Stimulated activated CD8-positive, alpha-beta memory T cell treated with anti-CD3 and anti-CD28 coated beads, Interleukin-15, amount 100 ng/mL, for 1 hour (primary cell): ENCODE data around the gene PSAP.
A peak's percentile ranks its signal among the peaks of the same experiment; 100 is the strongest.
"Not testable (repeated sequence)": the region's sequence is repeated elsewhere in the genome, so short reads cannot be mapped to it uniquely, and the experiment has no call there.

Experiments
- DNase-seq: peaks from one replicate; pipeline ENCODE4 v3.0.0-alpha.2; 2020; ENCODE audit warnings: low read depth

The PSAP gene

GRCh38 chr10:71850743-71851464 lies at the start of gene PSAP:
Gene PSAP (minus strand): TSS chr10:71851251. CDS start chr10:71851221, 30 bp downstream.
- DNase-seq, result peak; percentile 97

- no peak for DNase-seq
Measured at GRCh38 chr10:71900441-71901180, 49.6 kb upstream of the PSAP start.

GRCh38 chr10:71899665-71900412 lies 48.8 kb upstream of the PSAP start:
- DNase-seq, result no peak

- not testable (repeated sequence) for DNase-seq
Measured at GRCh38 chr10:71898346-71898745, 47.3 kb upstream of the PSAP start.

- DNase-seq, result no peak
Measured at GRCh38 chr10:71893920-71894319, 42.9 kb upstream of the PSAP start.

- DNase-seq, result no peak
Measured at GRCh38 chr10:71893258-71893815, 42.3 kb upstream of the PSAP start.

- DNase-seq, result no peak
Measured at GRCh38 chr10:71891437-71891836, 40.4 kb upstream of the PSAP start.

GRCh38 chr10:71889388-71889987 lies 38.4 kb upstream of the PSAP start:
- no peak for DNase-seq

GRCh38 chr10:71888623-71889387 lies 37.8 kb upstream of the PSAP start:
- DNase-seq, result no peak

- DNase-seq, result no peak
Measured at GRCh38 chr10:71888248-71888622, 37.2 kb upstream of the PSAP start.

GRCh38 chr10:71887743-71888142 lies 36.7 kb upstream of the PSAP start:
- DNase-seq, result no peak

- DNase-seq, result no peak
Measured at GRCh38 chr10:71882813-71883659, 32.0 kb upstream of the PSAP start.

- no peak for DNase-seq
Measured at GRCh38 chr10:71881647-71882355, 30.8 kb upstream of the PSAP start.

- not testable (repeated sequence) for DNase-seq
Measured at GRCh38 chr10:71881307-71881624, 30.2 kb upstream of the PSAP start.

- DNase-seq, result no peak
Measured at GRCh38 chr10:71880425-71881306, 29.6 kb upstream of the PSAP start.

GRCh38 chr10:71878327-71879034 lies 27.4 kb upstream of the PSAP start:
- no peak for DNase-seq

- DNase-seq, result no peak
Measured at GRCh38 chr10:71877821-71878220, 26.8 kb upstream of the PSAP start.

GRCh38 chr10:71874680-71875354 lies 23.8 kb upstream of the PSAP start:
- not testable (repeated sequence) for DNase-seq
